GM21526 (cell line): ENCODE measurements around the gene SH3GL2.
"Not testable (repeated sequence)": the region's sequence is repeated elsewhere in the genome, so short reads cannot be mapped to it uniquely, and the experiment has no call there.

Experiments
- ATAC-seq: cut with Tn5 transposase; IDR thresholded peaks from one replicate; pipeline ENCODE4 v1.9.1; 2021; ENCODE audit warnings: moderate library complexity; ENCODE audit not compliant: unreplicated experiment, low FRiP score

SH3GL2 gene

GRCh38 chr9:17739022-17739421, 160.2 kb downstream of the SH3GL2 start:
- no peak for ATAC-seq

- no peak for ATAC-seq
Observed at GRCh38 chr9:17739736-17740135, 160.9 kb downstream of the SH3GL2 start.

DNA sequence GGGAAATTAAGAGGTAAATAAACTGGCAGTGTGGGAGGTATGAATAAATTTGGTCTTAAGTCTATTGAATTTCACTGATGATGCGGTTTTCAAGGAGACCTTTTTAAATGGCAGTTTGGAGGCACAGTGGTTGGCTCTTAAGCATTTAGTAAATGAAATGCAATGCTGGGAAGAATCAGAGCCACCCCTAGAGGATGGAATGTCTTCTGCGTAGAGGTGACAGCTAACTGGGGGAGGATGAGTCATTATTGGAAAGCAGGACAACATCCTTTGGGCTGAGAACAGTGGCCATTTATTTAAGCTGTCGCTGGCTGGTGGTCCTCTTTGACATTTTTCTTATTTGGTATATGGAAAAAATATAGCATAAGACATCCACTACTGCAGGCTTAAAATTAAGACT, 163.2 kb downstream of the SH3GL2 start:
- no peak for ATAC-seq

- ATAC-seq, result no peak
Observed at GRCh38 chr9:17744786-17745185, 165.9 kb downstream of the SH3GL2 start.

DNA sequence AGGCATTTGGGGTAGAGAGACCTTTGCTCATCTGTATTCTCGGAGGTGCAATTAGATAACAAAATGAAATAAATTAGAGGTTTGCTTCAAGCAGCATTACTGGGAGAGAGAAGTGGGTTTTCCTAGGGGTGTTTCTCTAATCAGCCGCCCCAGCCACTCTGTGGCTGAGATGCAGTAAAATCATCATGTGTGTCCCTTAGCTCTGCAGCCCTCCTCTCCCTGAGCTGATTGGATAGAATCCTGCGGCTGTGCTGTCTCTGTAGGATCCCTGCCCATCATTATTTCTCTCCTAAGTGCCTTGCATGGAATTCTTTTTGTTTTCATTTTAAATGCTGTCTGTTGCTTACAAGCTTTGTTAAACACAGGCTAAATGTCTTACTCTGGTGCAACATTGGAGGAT, 171.4 kb downstream of the SH3GL2 start:
- ATAC-seq, result no peak

DNA sequence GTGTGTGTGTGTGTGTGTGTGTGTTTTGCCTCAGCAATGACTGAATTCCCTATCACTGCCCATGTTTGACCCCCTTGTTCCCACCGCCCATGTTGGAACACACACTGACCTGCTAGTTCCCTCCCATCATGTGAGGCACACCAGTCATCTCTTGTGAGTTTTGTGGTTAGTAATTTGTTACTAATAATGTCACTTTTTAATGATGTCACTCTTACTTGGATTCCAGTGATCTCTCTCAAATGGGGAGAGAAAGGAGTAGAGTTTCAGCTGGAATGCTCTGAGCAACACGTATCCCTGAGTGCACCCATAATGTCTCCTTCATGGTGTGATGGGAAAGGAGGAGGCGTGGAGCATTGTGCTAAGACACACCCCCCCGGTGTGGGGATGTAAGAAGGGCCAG, 172.6 kb downstream of the SH3GL2 start:
- ATAC-seq, result no peak

DNA sequence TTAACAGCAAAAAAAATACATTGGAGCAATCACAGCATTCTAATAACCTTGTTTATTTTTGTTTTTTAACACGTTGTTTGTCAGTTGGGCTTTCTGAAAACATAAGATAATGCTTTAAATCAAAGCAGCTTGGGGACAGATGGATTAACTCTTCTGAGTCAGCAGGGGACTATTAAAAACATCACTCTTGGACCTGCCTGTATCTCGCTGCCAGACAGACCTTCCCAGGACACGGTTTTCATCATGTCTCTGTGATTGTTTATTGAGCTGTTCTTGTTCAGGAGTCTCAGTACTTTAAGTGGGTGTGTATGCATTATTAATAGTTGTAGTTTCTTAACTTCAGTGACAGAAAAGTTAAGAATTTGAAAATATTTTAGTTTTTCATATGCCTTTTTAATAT, 173.2 kb downstream of the SH3GL2 start:
- ATAC-seq, result no peak

DNA sequence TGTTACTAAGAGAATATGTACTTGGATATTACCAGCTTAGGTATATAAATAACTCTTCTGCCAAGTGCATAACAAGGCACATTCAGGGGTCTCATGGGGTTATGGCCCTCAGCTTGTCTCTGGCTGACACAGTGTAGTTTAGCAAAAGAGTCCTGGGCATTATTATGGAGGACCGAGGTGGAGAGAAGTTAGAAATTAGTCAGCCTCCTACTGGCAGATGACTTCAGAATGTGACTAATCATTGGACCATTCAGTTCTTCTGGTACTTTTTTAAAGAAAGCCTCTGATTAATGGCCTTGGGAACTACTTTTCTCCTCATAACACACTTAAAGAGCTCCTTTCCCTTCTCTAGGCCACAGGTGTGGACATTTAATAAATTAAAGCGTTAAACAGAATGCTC, 178.9 kb downstream of the SH3GL2 start:
- no peak for ATAC-seq

GRCh38 chr9:17760250-17760649, 181.4 kb downstream of the SH3GL2 start:
- no peak for ATAC-seq

- no peak for ATAC-seq
Observed at GRCh38 chr9:17761984-17762676, 183.3 kb downstream of the SH3GL2 start.

- ATAC-seq, result no peak
Observed at GRCh38 chr9:17764306-17764705, 185.4 kb downstream of the SH3GL2 start.

GRCh38 chr9:17765131-17765530, 186.3 kb downstream of the SH3GL2 start:
- not testable (repeated sequence) for ATAC-seq

DNA sequence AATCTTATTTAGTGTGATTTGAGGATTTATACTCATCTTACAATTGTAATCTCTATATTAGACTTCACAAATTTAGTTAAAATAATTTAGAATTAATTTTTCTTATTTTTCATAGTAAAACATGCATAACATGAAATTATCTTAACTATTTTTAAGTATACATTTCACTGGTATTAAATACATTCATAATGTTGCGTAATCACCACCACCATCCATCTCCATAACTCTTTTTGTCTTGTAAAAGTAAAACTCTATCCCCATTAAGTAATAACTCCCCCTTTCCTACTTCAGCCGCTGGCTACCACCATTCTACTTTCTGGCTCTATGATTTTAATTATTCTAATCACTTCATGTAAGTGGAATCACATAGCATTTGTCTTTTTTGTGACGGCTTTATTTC, 193.4 kb downstream of the SH3GL2 start:
- ATAC-seq, result no peak

- ATAC-seq, result no peak
Observed at GRCh38 chr9:17775656-17776055, 196.8 kb downstream of the SH3GL2 start.

DNA sequence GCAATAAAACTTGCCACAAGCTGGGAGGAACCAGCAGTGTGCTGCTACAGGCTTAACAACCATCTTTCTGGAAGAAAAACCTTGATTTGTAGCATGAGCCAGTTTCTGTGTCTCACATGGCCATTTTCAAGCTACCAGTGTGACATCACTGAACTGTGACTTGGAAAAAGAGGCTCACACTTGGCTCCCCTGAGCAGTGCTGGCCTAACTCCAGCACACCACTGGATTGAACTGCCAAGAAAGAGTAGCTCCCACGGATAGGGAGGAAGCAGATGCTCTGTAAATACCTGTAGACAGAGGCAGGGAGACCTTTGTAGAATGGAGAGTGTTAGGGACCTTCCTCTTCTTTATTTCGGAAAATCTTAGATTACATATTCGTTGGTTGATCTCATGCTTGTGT, 197.9 kb downstream of the SH3GL2 start:
- no peak for ATAC-seq

GRCh38 chr9:17777465-17777864, 198.6 kb downstream of the SH3GL2 start:
- ATAC-seq, result no peak

GRCh38 chr9:17782430-17783149, 203.7 kb downstream of the SH3GL2 start:
- no peak for ATAC-seq

- no peak for ATAC-seq
Observed at GRCh38 chr9:17783227-17783626, 204.4 kb downstream of the SH3GL2 start.

DNA sequence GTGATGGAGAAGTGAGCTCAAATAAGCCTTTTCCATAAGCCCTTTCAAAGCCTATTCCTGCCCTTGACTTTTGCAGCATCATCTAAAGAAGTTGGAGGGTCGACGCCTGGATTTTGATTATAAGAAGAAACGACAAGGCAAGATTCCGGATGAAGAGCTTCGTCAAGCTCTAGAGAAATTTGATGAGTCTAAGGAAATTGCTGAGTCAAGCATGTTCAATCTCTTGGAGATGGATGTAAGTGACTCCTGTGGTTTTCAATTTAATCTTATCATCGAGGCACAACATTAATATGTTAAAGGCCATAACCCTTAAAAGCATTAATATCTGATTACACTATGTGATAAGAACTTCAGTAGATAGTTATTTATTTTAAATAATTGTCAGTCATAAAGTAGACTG, 210.4 kb downstream of the SH3GL2 start:
- no peak for ATAC-seq

GRCh38 chr9:17793713-17794622, 215.1 kb downstream of the SH3GL2 start:
- ATAC-seq, result no peak

DNA sequence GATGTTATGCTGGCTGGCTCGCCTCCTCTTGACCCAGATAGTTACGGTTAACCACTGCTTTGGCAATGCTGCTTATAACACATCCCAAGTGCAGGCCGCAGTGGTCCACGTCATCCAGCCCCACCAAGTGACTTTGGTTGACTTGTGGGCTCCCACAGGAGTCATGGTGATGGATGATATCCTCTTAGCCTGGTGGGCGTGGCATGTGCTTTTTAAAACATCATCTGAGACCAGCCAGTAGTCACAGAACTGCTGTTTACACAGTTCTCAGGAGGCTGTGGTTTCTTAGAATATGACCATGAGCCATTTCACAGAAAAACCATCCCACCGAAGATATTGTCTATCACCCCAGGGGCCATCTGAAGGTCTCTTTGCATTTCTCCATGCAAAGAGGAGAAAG, 216.9 kb downstream of the SH3GL2 start:
- no peak for ATAC-seq
